GM18526 (cell line): ENCODE data around the gene DNAJB9.
A peak's percentile ranks its signal among the peaks of the same experiment; 100 is the strongest.

Experiments used
- POLR2A ChIP-seq: IDR thresholded peaks from 3 replicates; pipeline ENCODE4 v1.6.1; 2011; ENCODE audit not compliant: insufficient read length; ENCODE audit errors: extremely low read depth

The DNAJB9 gene

DNA sequence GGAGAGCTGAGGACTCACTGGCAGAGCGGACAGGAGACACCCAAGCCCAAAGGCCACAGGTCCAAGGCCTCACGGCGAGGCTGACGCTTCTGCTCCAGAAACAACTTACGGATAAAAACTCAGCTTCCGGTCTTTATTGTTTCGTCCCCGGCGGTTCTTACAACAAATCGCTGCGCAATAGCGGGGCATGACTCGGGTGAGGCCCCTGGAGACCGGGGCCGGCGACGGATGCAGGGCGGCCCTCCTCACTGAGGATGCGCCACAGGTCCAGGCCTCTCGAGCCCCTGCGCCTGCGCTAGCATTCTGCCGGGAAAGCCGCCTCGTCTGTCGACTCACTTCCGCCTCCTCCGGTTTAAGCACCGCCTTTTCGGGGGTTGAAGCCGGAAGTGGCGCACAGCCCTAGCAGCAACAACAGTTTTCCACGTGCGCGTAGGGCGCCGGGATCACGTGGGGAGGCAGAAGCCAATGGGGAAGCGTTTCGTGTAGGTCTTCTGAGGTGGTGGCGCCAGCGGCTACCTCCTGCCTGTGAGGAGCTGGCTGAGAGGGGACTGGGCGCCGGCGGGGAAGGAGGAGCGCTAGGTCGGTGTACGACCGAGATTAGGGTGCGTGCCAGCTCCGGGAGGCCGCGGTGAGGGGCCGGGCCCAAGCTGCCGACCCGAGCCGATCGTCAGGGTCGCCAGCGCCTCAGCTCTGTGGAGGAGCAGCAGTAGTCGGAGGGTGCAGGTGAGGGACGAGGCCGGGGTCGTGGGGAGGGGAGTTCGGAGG is at the start of gene DNAJB9, which contains the start of gene THAP5:
DNAJB9 (plus strand) TSS at position 494 of the 765 bp plus-strand sequence. CDS start 1,853 bp downstream, outside the sequence.
THAP5 (minus strand) TSS at position 326 of the 765 bp plus-strand sequence; CDS start at position 189, 137 bp downstream.
- peak; percentile 88 for TF ChIP-seq POLR2A

DNA sequence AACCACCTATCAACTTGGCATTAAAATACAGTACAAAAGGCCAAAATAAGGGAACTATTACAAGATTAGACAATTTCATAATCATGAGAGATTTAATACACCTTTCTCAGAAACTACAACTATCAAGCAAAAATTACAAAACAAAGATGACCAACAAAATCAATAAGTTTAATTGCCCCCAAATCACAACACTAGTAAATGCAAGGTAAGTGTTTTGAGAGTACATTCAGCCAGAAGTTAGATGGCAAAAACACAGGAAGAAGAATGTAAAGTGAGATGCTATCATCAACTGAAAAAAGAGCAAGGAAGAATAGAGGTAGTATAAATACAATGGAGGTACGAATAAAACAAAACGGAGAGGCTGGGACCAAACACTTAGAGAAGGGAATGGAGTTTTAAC is 46.9 kb upstream of the DNAJB9 start:
- no peak for TF ChIP-seq POLR2A

DNA sequence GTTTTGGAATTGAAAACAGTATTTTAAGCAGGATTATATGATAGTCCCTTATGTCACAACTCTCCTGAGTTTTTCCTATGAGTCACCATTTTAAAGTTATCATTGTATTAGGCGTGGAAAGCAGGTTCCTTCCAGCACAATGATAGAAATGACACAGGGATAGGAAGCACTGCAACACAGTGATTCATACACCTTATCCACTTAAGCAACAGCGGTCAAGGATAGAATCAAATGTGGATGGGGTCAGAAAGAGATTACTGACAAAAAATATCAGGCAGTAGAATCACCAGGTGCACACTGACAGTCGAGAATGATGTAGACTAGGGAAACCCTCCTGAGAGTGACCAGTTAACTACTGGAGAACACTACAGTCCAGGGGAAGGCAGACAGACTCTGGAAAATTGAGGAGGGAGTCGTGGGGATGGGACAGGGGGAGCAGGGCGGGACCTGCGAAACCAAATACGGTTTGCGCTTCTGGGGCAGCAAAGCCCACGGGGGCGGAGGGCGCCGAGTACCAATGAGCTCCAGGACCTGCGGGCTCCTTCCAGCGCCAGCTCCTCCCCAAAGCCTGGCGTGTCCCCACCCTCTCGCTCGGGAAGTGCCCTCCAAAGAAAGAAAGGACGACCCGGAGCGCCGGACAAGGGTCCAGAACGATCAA is 44.2 kb upstream of the DNAJB9 start:
- no peak for TF ChIP-seq POLR2A

DNA sequence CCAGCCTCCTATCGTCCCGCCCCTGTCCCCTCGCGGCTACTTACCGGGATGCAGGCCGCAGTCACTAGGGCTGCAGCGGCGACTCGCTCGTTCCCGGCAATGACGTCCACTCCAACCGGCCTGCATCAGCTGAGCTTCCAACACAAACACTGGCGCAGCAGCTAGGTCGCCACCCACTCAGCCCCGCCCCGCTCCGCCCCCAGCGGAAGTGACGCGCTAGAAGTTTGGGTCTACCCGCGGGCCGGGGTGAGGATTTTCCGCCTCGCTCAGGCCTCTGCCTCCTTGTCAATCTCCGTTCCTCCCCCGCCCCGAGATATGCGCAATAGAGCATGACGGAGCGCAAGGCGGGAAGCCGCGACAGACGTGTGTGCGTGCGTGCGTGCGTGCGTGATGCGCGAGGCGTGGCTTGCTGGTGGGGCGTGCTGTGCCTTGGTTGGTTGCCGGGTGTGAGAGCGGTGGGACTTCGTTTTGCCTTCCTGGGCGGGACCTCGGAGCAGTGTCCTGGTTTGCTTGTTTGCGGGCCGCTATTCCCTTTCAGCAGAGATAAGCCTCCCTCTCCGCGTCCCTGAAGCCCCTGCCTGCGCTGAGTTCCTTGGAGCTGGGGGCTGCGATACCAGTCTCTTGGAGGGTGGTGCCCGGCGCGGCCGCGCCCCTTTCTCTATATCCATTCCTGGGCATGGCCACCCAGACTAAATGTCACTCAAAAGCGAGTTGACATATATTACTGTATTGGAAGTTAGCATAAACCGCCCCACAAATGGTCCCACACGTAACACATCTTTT is 43.5 kb upstream of the DNAJB9 start, which contains the start of gene PNPLA8:
PNPLA8 (minus strand) TSS at position 151 of the 783 bp plus-strand sequence. CDS start 10,644 bp downstream, outside the sequence.
- TF ChIP-seq POLR2A = peak; percentile 83

GRCh38 chr7:108526768-108527017 is 43.0 kb upstream of the DNAJB9 start:
- TF ChIP-seq POLR2A = no peak

DNA sequence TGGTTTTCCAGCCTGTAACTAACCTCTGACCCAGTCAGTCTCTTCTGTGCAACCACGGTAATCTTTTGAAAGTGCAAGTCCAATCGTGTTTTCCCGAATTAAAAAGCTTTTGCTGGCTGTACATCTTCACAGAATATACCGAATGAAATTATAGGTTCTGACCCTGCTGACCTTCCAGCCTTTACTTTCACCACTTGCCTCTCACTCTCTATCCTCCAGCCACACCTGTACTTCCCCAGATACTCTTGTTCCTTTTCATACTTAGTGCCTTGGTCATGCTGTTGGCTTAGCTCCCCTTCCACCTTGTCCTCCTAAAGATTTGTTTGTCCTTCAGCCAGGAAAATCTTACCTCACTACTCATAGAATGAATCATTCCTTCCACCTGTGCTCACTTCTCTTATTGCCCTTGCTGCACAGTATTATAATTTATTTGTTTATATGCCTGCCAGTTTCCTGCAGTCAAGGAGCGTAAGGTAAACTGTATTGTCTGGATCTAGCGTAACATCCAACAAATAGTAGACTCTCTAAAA is 41.4 kb upstream of the DNAJB9 start:
- TF ChIP-seq POLR2A = no peak

DNA sequence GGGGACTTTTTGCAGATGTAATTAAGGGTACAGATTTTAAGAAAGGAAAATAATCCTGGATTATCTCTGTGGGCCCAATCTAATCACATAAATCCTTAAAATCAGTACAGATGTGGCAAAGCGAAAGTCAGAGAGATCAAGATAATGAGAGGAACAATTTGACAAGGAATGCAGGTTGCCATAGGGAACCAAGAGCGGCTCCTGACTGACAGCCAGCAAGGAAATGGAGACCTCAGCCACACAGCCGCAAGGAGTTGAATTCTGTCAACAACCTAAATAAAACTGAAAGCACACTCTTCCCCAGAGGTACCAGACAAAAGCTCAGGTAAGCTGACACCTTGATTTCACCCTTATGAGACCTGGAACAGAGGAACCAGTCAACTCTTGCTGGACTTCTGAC is 40.3 kb upstream of the DNAJB9 start:
- no peak for TF ChIP-seq POLR2A

DNA sequence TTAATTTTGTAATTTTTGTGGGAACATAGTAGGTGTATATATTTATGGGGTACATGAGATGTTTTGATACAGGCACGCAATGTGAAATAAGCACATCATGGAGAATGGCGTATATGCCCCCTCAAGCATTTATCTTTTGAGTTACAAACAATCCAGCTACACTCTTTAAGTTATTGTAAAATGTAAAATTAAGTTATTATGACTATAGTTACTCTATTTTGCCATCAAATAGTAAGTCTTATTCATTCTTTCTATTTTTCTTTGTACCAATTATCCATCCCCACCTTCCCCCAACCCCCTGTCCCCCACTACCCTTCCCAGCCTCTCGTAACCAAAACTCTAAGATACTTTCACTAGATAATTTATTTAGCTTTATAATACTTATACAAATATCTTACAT is 36.0 kb upstream of the DNAJB9 start:
- no peak for TF ChIP-seq POLR2A

DNA sequence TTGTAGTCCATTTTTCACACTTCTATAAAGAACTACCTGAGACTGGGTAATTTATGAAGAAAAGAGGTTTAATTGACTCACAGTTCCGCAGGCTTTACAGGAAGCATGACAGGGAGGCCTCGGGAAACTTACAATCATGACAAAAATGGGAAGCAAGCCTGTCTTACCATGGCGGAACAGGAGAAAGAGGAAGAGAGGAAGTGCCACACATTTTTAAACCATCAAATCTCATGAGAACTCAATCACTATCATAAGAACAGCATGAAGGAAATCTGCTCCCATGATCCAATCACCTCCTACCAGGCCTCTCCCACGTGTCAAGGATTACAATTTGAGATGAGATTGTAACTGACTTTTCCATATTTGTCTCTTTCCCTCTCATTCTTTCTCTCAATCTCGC is 34.4 kb upstream of the DNAJB9 start:
- TF ChIP-seq POLR2A = no peak

GRCh38 chr7:108535744-108536143 is 33.9 kb upstream of the DNAJB9 start:
- TF ChIP-seq POLR2A = no peak

DNA sequence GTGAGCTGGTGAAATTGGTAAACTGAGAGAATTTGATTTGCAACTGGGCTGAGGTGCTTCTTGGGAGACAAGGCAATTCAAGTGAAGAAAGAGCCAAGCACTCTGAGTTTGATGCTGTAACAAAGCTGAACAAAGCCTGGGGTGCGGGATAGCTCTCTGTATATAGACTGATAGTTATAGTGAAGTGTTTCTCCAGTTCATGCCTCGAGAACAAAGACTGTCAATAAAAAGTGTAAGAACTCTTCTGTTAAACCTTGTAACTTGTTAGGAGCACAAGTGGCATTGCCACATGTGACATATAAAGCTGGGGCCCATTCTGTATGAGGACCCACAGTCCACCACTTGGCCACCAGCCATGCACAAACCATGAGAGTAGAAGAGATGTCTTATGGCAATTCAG is 32.4 kb upstream of the DNAJB9 start:
- no peak for TF ChIP-seq POLR2A

- TF ChIP-seq POLR2A = no peak
Measured at GRCh38 chr7:108541478-108541877, 28.2 kb upstream of the DNAJB9 start.

DNA sequence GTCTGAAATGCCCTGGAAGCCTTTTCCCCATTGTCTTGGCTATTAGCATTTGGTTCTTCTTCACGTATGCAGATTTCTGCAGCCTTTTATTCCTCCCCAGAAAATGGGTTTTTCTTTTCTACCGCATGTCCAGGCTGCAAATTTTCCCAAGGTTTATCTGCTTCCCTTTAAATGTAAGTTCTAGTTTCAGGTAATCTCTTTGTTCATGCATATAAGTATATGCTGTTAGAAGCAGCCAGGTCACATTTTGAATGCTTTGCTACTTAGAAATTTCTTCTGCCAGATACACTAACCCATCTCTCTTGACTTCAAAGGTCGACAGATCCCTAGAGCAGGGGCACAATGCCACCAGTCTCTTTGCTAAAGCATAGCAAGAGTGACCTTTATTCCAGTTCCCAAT is 12.5 kb upstream of the DNAJB9 start:
- TF ChIP-seq POLR2A = no peak

GRCh38 chr7:108557617-108558016 is 12.1 kb upstream of the DNAJB9 start:
- TF ChIP-seq POLR2A = no peak

- TF ChIP-seq POLR2A = no peak
Measured at GRCh38 chr7:108559253-108559652, 10.4 kb upstream of the DNAJB9 start.
